OCI-LY7 (cell line): ENCODE results near the gene SLX4. TPM values are rescaled to one million over a fixed set of nuclear protein-coding genes. Genes with fewer than 3 reads are reported as not detected.
"Not testable (repeated sequence)": the region's sequence is repeated elsewhere in the genome, so short reads cannot be mapped to it uniquely, and the experiment has no call there.

ENCODE experiments used
- BruUV-seq: library from RNA; stranded (reverse); fragments of 400-500 nt; replicated peaks from 2 replicates; lab custom pipeline; 2021; lab: Mats Ljungman, UMichigan
- CTCF ChIA-PET: fragments of 300-600 bp; sonication (Branson Sonifier 250); formaldehyde crosslinking; loops from one replicate; lab custom pipeline; 2022; ENCODE audit warnings: antibody characterized with exemption; ENCODE audit not compliant: unreplicated experiment; lab: Charles Lee
- POLR2A ChIA-PET: fragments of 300-600 bp; sonication (Branson Sonifier 250); formaldehyde crosslinking; loops from one replicate; lab custom pipeline; 2022; ENCODE audit warnings: antibody characterized with exemption; lab: Charles Lee
- DNase-seq: peaks from one replicate; pipeline ENCODE4 v3.0.0-alpha.2; 2015; ENCODE audit warnings: low spot score
- H2AFZ ChIP-seq: fragments of 200-600 bp; sonication (generic), shearing (Covaris generic); 2 replicates; pipeline ENCODE4 v1.6.1; 2014; ENCODE audit warnings: mild to moderate bottlenecking, antibody characterized with exemption, low read length, moderate library complexity
- H3K27ac ChIP-seq: fragments of 200-600 bp; sonication (generic); 2 replicates; pipeline ENCODE4 v1.5.1; 2014; ENCODE audit warnings: mixed run types, low read depth, mild to moderate bottlenecking, moderate library complexity, low read length, inconsistent platforms; ENCODE audit not compliant: poor library complexity, severe bottlenecking
- H3K36me3 ChIP-seq: fragments of 200-600 bp; sonication (generic); 2 replicates; pipeline ENCODE4 v1.6.1; 2014; ENCODE audit warnings: mild to moderate bottlenecking, antibody characterized with exemption, low read length, moderate library complexity, mixed read lengths; ENCODE audit not compliant: insufficient read depth
- H3K4me1 ChIP-seq: fragments of 200-600 bp; sonication (generic); 2 replicates; pipeline ENCODE4 v1.5.1; 2014; ENCODE audit warnings: mild to moderate bottlenecking, low read length; ENCODE audit not compliant: insufficient read depth, poor library complexity, severe bottlenecking
- H3K4me2 ChIP-seq: fragments of 200-600 bp; sonication (generic); 2 replicates; pipeline ENCODE4 v1.6.1; 2014; ENCODE audit warnings: mild to moderate bottlenecking, low read length
- H3K4me3 ChIP-seq: fragments of 200-600 bp; sonication (generic); 2 replicates; pipeline ENCODE4 v1.5.1; 2014; ENCODE audit warnings: mild to moderate bottlenecking, low read depth, low read length; ENCODE audit not compliant: poor library complexity, severe bottlenecking
- H3K79me2 ChIP-seq: fragments of 200-600 bp; sonication (generic); 2 replicates; pipeline ENCODE4 v1.6.1; 2016; ENCODE audit warnings: low read depth, mild to moderate bottlenecking, low read length, moderate library complexity, mixed read lengths; ENCODE audit not compliant: insufficient read depth
- H3K9me2 ChIP-seq: fragments of 200-600 bp; sonication (generic); 2 replicates; pipeline ENCODE4 v1.6.1; 2016; ENCODE audit warnings: mild to moderate bottlenecking, low read length, mixed read lengths; ENCODE audit not compliant: insufficient read depth
- H3K9me3 ChIP-seq: fragments of 200-600 bp; sonication (generic); 2 replicates; pipeline ENCODE4 v1.6.1; 2014; ENCODE audit warnings: mild to moderate bottlenecking, mixed run types, low read length, mixed read lengths
- H4K20me1 ChIP-seq: fragments of 200-600 bp; sonication (generic); 2 replicates; pipeline ENCODE4 v1.6.1; 2014; ENCODE audit warnings: mild to moderate bottlenecking, antibody characterized with exemption, low read length, moderate library complexity, mixed read lengths; ENCODE audit not compliant: insufficient read depth
- EZH2phosphoT487 ChIP-seq: fragments of 200-600 bp; sonication (generic); IDR thresholded peaks from 2 replicates; pipeline ENCODE4 v1.6.1; 2018; ENCODE audit warnings: low read depth, borderline replicate concordance, mild to moderate bottlenecking, mixed run types, antibody characterized with exemption, low read length, moderate library complexity, mixed read lengths
- intact Hi-C: fragments of 100-400 bp; cut with micrococcal nuclease; formaldehyde crosslinking; loops from one replicate; pipeline ENCODE4 v1.10.0; 2022; ENCODE audit not compliant: unreplicated experiment
- total RNA-seq, 2 experiments: library from RNA; depleted of rRNA in 1 of 2; stranded (reverse); fragments of >200 nt in 1 of 2; shearing (Covaris generic) in 1 of 2; gene quantifications; 2 replicates each; pipeline ENCODE4 v1.2.3, GENCODE V29; 2014 to 2022
- TF ChIP-seq, protein P1 (sequence below): fragments of 200-600 bp; sonication (generic); conservative IDR thresholded peaks from 2 replicates; pipeline ENCODE4 v1.5.1; 2014; ENCODE audit warnings: mild to moderate bottlenecking, antibody characterized with exemption, low read length, moderate library complexity, mixed read lengths

Gene SLX4
- total RNA-seq, 2 experiments from 2014 or later: 13.2 to 35.7 TPM

DNA sequence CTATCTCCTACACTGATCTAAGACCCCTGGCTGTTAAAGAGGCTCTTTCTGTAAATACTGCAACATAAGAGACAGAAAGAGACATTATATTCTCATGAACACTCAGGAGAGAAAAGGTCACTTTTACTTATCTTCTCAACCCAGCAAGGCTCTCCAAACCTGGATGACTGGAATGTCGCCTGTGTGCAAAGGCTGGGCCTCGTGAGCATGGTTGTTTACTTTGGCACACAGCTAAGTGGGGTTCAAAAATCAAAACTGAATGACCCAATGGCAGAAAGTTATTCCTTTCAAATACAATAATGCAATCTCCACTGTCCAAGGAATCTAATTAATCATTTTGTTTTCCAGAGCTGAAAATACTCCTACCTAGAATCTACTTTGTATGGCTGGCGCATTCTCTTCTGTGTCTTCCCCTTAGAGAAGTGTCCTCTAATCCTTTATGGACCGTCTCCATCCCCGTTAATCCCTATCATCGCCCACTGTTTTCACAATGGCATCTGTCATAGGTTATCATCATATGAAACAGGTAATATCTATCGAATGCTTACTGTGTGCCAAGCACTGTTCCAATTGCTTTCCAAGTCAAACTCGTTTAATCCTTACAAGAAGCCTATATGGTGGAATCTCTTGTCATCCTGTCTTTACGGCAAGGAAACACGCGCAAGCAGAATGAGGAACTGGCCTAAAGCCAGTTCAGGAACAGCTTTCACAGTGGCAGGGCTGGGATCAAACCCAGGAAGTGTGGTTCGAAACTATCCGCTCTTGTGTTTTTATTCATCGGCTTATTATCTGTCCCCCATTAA is 1.3 kb downstream of the SLX4 start:
- peaks cover 60% of the 10 kb centered on the region for H3K4me1 ChIP-seq
- H4K20me1 ChIP-seq: no peaks in the 10 kb centered on the region; the same call in 1 of the 2 replicates
- H3K36me3 ChIP-seq: peaks cover 46% of the 10 kb centered on the region
- H3K9me3 ChIP-seq: no peaks in the 10 kb centered on the region
- no peaks in the 10 kb centered on the region for H3K9me2 ChIP-seq
- H3K4me2 ChIP-seq: peak overlapping the region; percentile 79
- CTCF ChIA-PET: no interaction called here
- intact Hi-C loops: loop anchor here (2.0 kb wide), 2 partner anchors 23 to 83 kb away; no protein-coding TSS in a partner anchor
- POLR2A ChIA-PET: interaction anchor here (0.6 kb wide), 1 partner anchor 16 kb away, joined by 4 read pairs; no protein-coding TSS in a partner anchor
- no TSS peak for BruUV-seq
- no peak overlapping the region; the same call in 1 of the 2 replicates for H2AFZ ChIP-seq
- DNase-seq: peak; percentile 50
- TF ChIP-seq EZH2phosphoT487: no peak
- TF ChIP-seq, protein P1, sequence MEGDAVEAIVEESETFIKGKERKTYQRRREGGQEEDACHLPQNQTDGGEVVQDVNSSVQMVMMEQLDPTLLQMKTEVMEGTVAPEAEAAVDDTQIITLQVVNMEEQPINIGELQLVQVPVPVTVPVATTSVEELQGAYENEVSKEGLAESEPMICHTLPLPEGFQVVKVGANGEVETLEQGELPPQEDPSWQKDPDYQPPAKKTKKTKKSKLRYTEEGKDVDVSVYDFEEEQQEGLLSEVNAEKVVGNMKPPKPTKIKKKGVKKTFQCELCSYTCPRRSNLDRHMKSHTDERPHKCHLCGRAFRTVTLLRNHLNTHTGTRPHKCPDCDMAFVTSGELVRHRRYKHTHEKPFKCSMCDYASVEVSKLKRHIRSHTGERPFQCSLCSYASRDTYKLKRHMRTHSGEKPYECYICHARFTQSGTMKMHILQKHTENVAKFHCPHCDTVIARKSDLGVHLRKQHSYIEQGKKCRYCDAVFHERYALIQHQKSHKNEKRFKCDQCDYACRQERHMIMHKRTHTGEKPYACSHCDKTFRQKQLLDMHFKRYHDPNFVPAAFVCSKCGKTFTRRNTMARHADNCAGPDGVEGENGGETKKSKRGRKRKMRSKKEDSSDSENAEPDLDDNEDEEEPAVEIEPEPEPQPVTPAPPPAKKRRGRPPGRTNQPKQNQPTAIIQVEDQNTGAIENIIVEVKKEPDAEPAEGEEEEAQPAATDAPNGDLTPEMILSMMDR: no peak
- peak overlapping the region; percentile 88 for H3K4me3 ChIP-seq
- H3K27ac ChIP-seq: peak overlapping the region; percentile 70
- H3K79me2 ChIP-seq: peaks cover 76% of the 10 kb centered on the region

DNA sequence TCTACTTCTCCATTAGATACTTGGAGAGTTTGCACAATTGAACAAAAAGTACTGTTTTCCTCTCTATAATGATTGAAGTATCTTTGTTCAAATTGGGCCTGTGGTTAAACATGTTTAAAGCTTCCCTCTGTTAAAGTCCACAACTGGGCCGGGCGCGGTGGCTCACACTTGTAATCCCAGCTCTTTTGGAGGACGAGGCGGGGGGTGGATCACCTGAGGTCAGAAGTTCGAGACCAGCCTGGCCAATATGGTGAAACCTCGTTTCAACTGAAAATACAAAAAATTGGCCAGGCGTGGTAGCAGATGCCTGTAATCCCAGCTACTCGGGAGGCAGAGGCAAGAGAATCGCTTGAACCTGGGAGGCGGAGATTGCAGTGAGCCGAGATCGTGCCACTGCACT is 2.4 kb downstream of the SLX4 start:
- H3K4me2 ChIP-seq, H3K4me3 ChIP-seq, CTCF ChIA-PET, BruUV-seq, H3K9me2 ChIP-seq, H2AFZ ChIP-seq, H4K20me1 ChIP-seq, intact Hi-C loops, DNase-seq, H3K9me3 ChIP-seq: not testable (repeated sequence)
- peak overlapping the region; percentile 56 for H3K27ac ChIP-seq
- POLR2A ChIA-PET: interaction anchor here (2.3 kb wide), 1 partner anchor 14 kb away, joined by 11 read pairs; no protein-coding TSS in a partner anchor
- H3K4me1 ChIP-seq: peaks cover 49% of the 10 kb centered on the region
- H3K79me2 ChIP-seq: peaks cover 64% of the 10 kb centered on the region
- peaks cover 46% of the 10 kb centered on the region for H3K36me3 ChIP-seq

DNA sequence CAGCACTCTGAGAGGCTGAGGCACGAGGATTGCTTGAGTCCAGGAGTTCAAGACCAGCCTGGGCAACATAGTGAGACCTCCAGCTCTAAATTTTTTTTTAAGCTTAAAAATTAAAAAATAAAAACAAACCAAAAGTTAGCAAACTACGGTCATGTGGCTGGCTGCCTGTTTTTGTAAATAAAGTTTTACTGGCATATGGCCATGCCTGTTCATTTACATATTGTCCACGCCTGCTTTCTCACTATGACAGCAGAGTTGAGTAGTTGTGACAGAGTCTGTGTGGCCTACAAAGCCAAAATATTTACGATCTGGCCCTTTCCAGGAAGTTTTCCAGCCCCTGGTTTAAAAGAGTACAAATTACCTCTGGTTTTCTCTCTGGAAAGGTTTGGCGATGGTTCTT is 3.3 kb downstream of the SLX4 start:
- intact Hi-C loops: no loop called here
- CTCF ChIA-PET: no interaction called here

More for the DNA sequence above, 3.3 kb downstream of the SLX4 start:
- H3K36me3 ChIP-seq: peaks cover 55% of the 10 kb centered on the region
- H3K9me3 ChIP-seq: no peaks in the 10 kb centered on the region
- peak overlapping the region; percentile 70 for H3K4me2 ChIP-seq
- peak overlapping the region; percentile 56 for H3K27ac ChIP-seq
- no peak overlapping the region for H2AFZ ChIP-seq
- TF ChIP-seq, protein P1: no peak
- TF ChIP-seq EZH2phosphoT487: no peak
- peaks cover 55% of the 10 kb centered on the region for H3K79me2 ChIP-seq
- peaks cover 42% of the 10 kb centered on the region for H3K4me1 ChIP-seq
- peak overlapping the region; percentile 54 for H3K4me3 ChIP-seq
- BruUV-seq: no TSS peak
- H3K9me2 ChIP-seq: no peaks in the 10 kb centered on the region
- no peaks in the 10 kb centered on the region; the same call in 1 of the 2 replicates for H4K20me1 ChIP-seq
- no peak for DNase-seq
- POLR2A ChIA-PET: interaction anchor here (2.3 kb wide), 1 partner anchor 15 kb away, joined by 11 read pairs; no protein-coding TSS in a partner anchor
